GM18858 (cell line): ENCODE measurements around the gene RASGRP3.
A peak's percentile ranks its signal among the peaks of the same experiment; 100 is the strongest.
"Not testable (repeated sequence)": the region's sequence is repeated elsewhere in the genome, so short reads cannot be mapped to it uniquely, and the experiment has no call there.

ENCODE experiments used
- ATAC-seq: cut with Tn5 transposase; IDR thresholded peaks from one replicate; pipeline ENCODE4 v1.9.1; 2021; ENCODE audit not compliant: unreplicated experiment

Gene RASGRP3, protein sequence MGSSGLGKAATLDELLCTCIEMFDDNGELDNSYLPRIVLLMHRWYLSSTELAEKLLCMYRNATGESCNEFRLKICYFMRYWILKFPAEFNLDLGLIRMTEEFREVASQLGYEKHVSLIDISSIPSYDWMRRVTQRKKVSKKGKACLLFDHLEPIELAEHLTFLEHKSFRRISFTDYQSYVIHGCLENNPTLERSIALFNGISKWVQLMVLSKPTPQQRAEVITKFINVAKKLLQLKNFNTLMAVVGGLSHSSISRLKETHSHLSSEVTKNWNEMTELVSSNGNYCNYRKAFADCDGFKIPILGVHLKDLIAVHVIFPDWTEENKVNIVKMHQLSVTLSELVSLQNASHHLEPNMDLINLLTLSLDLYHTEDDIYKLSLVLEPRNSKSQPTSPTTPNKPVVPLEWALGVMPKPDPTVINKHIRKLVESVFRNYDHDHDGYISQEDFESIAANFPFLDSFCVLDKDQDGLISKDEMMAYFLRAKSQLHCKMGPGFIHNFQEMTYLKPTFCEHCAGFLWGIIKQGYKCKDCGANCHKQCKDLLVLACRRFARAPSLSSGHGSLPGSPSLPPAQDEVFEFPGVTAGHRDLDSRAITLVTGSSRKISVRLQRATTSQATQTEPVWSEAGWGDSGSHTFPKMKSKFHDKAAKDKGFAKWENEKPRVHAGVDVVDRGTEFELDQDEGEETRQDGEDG

DNA sequence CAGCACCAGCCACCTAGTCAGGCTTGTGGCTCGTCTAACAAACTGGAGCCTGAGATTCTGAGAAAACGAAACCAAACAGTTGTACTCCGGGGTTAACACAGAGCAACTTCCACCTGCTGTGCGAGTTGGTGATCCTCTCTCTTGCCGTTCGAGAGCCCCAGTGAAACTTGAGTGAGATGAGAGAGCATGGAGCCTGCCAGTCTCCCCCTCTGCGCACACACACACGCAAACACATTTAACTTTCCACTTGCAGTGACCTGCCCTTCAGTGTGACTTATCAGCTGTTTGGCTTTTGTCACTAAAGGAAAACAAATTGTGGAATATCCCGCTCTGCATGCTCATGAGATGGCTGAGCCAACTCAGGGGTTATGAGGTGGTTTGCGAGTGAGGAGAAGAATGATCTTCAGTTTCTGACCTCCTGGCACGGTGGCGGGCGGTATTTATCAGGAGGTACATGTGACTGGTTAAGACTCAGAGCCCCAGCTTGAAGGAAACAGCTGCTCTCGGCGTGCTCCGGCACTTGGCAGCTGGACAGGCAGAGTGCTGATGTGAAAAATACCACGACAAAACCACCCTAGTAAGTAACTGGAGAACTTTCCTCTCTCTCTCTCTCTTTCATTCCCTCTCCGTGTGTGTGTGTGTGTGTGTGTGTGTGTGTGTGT, at the start of gene RASGRP3:
TSS of gene RASGRP3 (plus strand) at position 519 of the 662 bp plus-strand sequence. CDS start 38,488 bp downstream, outside the sequence.
- ATAC-seq, result peak; percentile 44

DNA sequence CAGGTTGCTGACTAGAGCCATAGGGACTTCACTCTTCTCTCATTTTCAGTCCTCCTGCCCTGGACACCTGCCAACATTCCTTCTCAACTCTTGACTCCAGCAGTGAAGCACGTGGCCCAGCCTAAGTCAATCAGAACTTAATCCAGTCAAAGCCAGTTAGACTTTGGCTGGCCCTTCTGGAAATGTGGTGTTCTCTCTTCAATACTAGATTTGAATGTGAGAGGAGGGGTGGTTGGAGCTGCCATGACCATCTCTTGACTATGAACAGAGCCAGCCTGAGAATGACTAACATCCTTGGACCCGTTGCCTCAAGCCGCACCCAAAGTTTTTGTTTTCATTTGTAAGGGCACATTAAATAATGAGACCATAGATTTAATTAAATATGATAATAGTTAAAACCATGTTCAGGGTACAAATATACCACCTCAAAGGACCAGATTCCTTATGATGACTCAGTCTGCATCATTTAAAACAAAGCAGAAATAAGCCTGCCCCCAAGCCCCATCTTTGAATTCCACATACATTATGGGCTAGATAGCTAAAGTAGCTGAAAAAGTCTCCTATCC, 49.7 kb upstream of the RASGRP3 start:
- no peak for ATAC-seq

DNA sequence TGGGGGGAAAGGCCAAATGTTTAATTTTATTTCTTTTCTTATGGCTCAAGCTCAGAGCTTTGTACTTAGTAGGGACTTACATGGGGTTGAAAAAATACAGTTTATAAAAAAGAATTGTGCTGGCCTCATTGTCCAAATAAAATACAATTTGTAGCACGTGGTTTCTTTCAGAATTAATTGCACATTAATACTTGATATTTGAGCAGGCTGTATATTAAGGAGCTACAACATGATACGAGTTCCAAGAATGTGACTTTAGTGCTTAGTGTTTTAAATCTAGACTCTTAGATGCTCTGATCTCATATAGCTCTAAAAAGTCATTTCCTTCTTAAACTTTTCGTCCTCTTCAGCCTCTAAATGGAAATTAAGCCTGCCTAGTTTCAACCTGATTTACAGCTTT, 46.4 kb upstream of the RASGRP3 start:
- ATAC-seq, result no peak

DNA sequence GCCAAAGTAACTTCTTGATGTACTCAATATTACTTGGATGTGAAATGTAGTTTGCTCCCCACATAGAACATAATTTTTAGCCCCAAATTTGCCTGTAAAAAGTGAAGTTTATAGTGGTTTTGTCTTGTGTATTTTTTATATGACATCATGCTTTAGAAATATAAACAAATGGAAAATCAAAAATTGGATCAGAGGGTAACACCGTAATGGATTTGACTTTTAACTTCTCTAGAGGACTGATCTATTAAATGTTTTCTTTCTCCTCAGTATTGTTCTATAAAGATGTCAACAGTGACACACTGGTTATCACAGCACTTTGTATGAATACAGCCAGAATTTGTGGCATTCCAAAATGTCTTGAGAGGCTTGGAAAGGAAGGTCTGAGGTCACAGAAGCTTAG, 45.6 kb upstream of the RASGRP3 start:
- ATAC-seq, result no peak

DNA sequence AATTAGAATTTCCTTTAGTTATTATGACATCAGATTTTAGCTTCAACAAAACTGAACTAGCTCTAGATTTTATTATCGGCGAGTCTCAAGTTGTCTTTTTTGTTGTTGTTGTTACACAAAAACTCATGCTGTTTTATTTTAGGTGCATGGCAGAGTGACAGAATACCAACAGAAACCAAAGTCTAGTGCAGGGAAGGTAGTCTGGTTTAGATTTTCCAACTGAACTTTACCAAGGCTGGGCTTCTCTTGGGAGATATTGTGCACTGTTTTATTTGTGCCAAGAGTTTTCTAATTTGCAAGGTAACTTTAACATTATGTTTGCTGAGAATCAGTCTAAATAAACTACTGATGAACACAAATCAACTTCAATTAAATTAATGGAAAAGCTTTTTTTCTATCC, 43.6 kb upstream of the RASGRP3 start:
- no peak for ATAC-seq

DNA sequence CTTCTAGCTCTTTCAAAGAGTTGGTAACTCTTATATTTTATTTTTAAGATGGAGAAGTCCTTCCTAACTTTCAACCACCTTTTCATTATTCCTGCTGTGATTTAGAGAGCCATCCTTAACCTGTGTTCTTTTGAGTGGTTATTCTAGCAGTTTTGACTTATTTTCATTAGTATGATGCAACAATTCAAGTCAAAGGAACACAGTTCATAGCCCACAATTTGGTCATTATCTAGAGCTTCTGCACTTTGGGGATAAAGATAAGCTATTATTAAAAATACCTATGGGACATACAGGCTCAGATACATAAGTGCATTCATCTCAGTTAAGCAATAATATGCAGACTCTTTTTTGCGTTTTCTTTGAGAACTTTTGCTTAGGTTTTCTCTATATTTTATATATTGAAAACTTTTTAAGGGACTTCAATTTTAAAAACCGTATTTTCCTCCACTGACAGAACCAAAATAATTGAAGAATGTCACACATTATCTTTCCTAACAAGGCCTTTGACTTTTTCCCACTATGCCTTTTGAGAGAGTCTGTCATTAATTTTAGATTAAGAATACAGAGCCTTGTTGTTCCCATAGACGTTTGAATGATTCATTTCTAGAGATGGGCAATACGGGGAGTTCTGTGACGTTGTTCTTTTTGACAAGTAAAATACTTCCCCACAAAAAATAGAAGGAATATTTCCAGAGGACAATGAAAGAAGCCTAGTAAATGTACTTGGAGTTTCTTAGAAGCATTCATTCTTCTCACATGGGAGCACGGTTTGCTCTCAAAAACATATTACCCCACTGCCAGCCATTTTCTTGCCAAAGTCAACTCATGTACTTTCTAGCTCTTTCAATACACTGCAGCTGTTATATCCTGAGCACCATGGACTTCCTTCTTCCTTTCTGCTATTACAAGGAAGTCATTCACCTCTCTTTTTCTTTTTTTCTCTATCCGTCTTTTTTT, 42.9 kb upstream of the RASGRP3 start:
- no peak for ATAC-seq

DNA sequence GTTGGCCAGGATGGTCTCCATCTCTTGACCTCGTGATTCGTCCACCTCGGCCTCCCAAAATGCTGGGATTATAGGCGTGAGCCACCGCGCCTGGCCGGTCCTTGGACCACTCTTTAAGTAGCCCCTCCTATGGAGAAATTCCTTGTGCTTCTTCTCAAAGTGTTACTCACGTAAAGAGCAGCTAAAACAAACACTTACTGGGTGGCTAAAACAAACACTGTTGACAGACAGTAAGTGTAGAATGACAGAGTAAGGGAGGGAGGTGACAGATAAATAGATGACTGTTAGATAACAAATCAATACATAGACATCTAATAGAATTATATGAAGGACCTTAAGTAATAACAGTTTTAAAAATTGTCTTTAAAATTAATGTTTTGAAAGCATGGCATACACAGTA, 40.9 kb upstream of the RASGRP3 start:
- ATAC-seq, result no peak

DNA sequence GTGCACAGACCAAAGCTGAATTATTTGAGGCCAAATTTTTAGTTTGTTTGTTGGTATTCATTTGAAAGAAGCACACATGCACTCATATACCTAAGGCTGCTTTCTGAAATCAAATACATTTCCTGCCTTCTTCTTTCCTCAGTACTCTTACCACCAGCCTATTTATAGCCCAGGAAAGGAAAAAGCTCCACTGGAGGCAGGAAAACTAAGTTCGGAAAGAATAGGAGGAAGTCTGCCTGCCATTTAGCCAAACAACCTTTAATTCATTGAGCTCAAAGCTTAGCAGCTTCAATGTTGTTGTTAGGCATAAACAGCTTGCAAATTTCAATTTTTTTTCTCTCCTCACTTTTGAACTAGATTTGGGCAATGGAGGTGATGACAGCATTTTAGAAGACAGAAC, 40.4 kb upstream of the RASGRP3 start:
- no peak for ATAC-seq

DNA sequence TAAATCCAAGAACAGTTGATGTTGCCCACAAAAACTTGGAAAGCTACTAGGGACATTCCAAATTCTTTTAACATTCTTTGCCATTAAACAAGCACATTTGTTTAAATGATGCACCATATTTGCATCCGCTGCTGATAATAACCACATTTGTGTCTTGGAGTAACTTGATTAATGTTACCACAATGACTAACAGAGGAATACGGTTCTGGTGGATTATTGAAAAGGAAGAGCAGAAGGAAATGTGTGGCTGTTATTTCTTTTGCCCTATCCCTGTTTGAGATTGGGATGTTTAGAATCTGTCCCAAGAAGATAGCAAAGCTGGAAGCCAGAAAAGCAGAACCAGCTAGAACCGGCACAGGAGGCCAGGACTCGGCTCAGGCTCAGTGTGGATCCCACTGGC, 39.2 kb upstream of the RASGRP3 start:
- ATAC-seq, result no peak

DNA sequence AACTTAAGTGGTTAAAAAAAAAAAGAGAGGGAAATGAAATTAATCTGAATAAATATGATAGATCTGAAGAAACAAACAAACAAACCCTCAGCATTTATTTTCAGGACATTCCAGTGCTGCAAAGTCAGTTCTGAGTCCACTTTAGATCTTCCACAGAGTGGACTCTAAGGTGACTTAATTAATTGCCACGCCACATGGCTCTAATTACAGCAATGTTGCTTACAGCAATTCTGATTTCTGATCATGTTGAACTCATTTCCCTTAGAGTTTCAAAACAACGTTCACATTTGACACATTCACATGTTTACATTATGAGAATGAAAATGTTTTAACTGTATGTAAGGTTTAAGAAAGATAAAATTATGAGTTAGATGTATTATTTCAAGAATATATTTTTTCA, 38.6 kb upstream of the RASGRP3 start:
- ATAC-seq, result no peak

DNA sequence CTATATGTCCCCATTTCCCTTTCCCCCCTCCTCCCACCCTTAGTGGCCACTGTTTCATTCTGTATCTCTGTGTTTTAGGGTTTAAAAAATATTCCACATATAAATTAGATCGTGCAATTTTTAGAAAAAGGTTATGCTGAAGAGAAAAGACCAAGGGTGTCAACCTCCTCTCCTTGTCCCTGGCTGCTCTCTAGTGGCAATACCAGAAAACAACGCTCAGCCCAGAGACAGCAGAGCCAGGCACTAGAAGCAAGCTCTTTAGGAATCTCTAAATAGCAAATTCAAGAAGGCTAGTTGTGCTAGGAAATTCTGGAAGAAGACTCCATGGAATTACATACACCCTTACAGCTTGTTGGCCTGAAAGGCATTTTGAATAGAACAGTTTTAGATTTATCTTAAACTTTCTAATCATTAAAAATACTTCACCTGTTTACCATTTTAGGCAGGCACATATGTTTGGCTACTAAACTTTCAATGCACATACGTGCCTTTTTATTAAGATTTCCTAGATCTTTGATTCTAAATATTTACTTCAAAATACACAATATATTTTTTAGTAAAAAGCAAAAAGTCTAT, 35.1 kb upstream of the RASGRP3 start:
- peak; percentile 76 for ATAC-seq

DNA sequence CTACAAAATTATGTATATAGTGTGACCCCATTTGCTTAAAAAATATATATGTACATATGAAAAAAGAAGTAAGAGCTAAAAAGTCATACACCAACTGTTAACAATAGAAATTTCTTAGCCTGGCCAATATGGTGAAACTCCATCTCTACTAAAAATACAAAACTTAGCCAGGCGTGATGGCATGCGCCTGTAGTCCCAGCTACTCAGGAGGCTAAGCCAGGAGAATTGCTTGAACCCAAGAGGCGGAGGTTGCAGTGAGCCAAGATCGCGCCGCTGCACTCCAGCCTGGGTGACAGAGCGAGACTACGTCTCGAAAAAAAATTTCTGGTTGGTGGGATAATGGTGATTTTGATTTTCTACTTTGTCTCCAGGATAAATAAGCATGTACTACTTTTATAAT, 34.4 kb upstream of the RASGRP3 start:
- ATAC-seq, result not testable (repeated sequence)

DNA sequence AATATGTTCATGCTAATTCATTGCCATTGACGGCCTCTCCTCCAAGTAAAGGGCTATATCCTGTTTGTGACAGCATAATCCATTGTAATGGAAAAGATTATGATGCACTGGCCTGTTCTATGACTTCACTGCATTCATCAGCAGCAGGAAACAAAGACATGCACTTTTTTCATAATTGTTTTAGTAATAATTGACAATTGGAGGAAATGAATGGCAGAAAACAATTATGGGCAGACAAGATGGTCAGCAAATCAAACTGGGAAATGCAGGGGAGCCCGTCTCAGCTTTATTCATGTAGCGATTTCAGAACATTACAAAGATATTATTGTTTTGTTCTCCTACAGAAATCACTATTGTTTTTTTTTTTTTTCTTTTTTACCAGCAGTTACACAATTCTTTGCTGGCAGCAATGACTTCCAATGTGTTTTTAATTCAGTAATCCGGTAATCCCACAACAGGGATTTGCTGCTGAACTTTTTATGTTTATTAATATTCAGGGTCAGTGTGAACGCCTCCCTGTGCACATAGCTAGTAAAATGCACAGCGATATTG, 33.8 kb upstream of the RASGRP3 start:
- ATAC-seq, result no peak

DNA sequence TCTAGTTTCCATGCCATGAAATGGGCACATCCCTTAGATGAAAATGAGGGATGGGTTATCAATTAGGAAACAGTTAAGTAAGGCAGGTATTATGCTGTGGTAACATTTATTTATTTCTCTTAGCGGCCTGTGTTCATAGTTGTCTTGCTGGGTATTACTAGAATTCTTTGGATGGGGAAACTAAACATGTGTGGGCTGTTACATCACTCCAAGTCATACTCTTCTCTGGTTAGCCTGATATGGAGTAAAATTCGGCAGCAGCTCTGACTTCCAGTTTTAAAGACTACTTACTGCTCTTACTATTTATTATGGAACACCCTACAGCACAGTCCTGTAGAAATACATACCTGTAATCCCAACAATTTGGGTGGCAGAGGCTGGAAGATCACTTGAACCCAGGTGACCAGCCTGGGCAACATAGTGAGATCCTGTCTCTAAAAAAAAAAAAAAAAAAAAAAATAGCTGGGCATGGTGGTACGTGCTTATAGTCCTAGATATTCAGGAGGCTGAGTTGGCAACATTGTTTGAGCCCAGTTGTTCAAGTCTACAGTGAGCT, 33.1 kb upstream of the RASGRP3 start:
- no peak for ATAC-seq

DNA sequence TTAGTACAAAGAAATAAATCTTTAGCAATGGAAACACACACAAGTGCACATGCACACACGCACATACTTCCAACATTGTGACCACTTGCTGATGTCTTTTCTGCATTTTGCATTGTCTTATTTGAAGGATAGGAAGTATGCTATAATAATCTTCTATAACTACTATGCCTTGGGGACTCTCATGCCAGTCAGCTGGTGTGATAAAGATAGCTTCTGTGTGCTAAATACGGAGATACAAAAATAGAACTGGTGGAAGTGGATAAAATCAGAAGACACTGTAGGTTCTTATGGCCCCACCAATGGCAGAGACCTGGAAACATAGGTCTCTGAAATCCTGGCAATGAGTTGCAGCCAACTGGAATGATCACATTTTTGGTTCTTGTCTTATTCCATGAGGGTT, 31.5 kb upstream of the RASGRP3 start:
- ATAC-seq, result no peak

DNA sequence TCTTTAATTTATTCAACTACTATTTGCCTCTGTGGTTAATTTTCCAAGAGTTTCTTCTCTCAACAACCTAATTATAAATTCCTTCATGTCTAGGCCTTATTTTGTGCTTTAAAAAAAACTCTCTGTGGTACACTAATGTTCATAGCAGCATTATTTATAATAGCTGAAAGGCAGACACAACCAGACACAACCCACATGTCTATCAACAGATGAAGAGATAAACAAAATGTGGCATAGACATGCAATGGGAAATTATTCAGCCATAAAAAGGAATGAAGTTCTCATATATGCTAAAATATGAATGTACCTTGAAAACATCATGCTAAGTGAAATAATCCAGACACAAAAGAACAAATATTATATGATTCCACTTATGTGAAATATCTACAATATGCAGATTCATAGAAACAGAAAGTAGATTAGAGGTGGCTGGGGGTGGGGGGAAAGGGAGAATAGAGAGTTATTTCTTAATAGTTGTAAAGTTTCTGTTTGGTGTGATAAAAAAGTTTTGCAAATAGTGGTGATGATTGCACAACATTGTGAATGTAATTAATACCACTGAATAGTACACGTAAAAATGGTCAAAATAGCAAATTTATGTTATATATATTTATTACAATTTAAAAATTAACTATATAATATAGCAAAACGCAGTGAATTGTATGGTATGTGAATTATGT, 28.1 kb upstream of the RASGRP3 start:
- no peak for ATAC-seq

DNA sequence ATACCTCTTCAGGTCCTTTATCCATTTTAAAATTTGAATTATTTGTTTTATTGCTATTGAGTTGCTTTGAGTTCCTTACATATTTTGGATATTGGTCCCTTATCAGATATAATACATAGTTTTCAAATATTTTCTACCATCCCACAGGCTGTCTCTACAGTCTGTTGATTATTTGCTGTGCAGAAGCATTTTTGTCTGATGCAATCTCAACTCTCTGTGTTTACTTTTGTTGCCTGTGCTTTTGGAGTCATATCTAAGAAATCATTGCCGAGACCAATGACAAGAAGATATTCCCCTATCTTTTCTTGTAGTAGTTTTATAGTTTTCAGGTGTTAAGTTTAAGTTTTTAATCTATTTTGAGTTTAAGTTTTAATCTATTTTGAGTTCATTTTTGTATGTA, 25.2 kb upstream of the RASGRP3 start:
- no peak for ATAC-seq

DNA sequence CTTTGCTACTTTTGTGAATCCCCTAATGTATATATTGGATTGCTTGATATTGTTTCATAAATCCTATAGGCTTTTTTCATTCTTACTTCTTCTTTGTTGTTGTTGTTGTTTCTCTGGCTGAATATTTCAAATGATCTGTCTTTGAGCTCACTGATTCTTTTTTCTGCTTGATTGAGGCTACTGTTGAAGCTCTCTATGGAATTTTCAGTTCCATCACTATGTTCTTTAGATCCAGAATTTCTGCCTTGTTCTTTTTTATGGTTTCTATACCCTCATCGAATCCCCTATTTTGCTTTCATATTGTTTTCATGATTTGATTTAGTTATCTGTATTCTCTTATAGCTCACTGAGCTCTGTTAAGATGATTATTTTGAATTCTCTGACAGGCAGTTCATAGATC, 24.6 kb upstream of the RASGRP3 start:
- ATAC-seq, result no peak

DNA sequence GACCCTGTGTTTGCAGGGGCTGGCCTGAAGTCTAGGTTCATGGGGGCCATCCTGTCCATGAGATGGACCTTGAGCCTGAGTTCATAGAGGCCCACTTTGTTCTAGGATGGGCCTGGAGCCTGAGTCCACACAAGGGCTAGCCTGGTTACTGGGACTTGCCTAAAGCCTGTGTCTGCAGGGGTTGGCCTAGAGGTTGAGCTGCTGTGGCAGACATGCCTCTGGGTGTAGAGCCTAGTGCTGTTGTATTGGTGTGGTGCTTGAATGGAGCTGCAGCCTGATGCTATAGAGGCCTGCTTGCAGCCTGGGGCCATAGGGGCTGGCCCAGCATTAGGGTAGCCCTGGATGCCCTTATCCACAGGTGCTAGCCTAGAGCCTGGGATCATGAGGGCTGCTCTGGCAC, 23.9 kb upstream of the RASGRP3 start:
- no peak for ATAC-seq
